ENCODE measurements around the gene DCTD.

DNA sequence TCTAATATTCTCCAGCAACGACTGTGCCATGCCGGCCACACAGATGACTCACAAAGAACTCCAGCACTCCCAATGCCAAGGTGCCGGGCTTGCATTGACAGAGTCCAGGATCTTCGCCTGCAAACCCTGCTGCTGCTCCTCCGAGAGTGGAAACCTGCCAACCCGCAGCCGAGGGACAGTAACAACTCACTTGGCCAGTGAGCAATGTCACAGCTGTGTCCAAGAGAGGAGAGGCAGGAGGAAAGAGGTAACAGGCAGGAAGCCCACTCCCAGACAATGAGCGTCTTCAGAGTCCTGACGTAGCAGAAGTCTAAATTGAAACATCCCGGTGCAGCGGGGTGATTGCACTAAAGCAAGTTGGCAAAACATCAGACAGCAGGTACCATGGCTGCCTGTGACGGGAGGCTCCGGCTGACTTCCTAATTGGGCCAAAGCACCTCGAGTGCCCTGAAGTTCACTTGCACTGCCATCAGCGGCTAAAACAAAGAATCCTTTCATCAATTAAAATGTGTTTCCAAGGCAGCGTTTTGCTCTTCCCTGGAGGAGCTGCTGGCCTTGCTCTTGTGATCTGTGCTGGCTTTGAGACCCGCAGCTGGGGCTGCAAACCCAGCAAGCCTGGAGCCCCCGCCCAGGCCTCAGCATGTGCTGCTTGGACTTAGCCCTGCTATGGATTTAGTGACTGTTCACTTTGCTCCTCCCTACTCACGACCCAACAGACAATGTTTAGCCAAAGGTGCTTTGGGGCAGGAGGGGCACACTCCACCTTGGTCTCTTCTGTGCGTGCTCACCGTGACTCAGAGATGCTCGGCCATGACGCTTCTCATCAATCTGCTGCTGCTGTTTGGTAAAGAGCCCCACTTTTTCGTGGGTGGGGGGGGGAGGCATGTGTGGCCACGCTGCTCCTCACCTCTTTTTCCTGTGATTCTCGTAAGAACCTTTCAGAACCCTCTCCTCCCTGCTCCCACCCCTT, 36.5 kb downstream of the DCTD start:
- TF ChIP-seq, protein P1, sequence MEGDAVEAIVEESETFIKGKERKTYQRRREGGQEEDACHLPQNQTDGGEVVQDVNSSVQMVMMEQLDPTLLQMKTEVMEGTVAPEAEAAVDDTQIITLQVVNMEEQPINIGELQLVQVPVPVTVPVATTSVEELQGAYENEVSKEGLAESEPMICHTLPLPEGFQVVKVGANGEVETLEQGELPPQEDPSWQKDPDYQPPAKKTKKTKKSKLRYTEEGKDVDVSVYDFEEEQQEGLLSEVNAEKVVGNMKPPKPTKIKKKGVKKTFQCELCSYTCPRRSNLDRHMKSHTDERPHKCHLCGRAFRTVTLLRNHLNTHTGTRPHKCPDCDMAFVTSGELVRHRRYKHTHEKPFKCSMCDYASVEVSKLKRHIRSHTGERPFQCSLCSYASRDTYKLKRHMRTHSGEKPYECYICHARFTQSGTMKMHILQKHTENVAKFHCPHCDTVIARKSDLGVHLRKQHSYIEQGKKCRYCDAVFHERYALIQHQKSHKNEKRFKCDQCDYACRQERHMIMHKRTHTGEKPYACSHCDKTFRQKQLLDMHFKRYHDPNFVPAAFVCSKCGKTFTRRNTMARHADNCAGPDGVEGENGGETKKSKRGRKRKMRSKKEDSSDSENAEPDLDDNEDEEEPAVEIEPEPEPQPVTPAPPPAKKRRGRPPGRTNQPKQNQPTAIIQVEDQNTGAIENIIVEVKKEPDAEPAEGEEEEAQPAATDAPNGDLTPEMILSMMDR (IDR thresholded peaks at IDR 0.05), result no peak
- TF ChIP-seq POLR2A (IDR thresholded peaks at IDR 0.05), result no peak

Data from body of pancreas (tissue), 4 donors.